Aorta (tissue), 5 donors: ENCODE results near the gene FMN2. TPM values are rescaled to one million over a fixed set of nuclear protein-coding genes. Genes with fewer than 3 reads are reported as not detected.

Experiments used
- ATAC-seq: fragments of 200-7000 bp; cut with Tn5 transposase; one replicate; pipeline ENCODE4 v1.9.1; 2022; ENCODE audit warnings: moderate library complexity; ENCODE audit not compliant: low FRiP score
- DNase-seq, 2 donors: peaks; one replicate each; pipeline ENCODE4 v3.0.0-alpha.2; 2020
- H3K27ac ChIP-seq, 2 donors: one replicate each; pipeline ENCODE4 v1.5.1; 2013; ENCODE audit warnings: low read length in 2 of 2, mild to moderate bottlenecking in 2 of 2, moderate library complexity in 2 of 2, control low read depth in 1 of 2, inconsistent platforms in 1 of 2, low read depth in 1 of 2
- H3K27me3 ChIP-seq, 2 donors: one replicate each; pipeline ENCODE4 v1.6.1; 2013; ENCODE audit warnings: control low read depth in 1 of 2, low read length in 1 of 2, mild to moderate bottlenecking in 1 of 2, moderate library complexity in 1 of 2; ENCODE audit not compliant: insufficient read depth in 2 of 2, control insufficient read depth in 1 of 2
- H3K36me3 ChIP-seq, 2 donors: one replicate each; pipeline ENCODE4 v1.6.1; 2013; ENCODE audit warnings: control low read depth in 1 of 2, low read length in 1 of 2, mild to moderate bottlenecking in 1 of 2; ENCODE audit not compliant: insufficient read depth in 2 of 2, control insufficient read depth in 1 of 2
- H3K4me1 ChIP-seq, 2 donors: one replicate each; pipeline ENCODE4 v1.6.1; 2013; ENCODE audit warnings: low read length in 2 of 2, control low read depth in 1 of 2, mild to moderate bottlenecking in 1 of 2, moderate library complexity in 1 of 2; ENCODE audit not compliant: insufficient read depth in 2 of 2, control insufficient read depth in 1 of 2
- H3K4me3 ChIP-seq, 2 donors: one replicate each; pipeline ENCODE4 v1.5.1; 2013; ENCODE audit warnings: low read length in 2 of 2, control low read depth in 1 of 2, mild to moderate bottlenecking in 1 of 2
- H3K9me3 ChIP-seq: one replicate; pipeline ENCODE4 v1.6.1; 2013; ENCODE audit warnings: mild to moderate bottlenecking, low read length; ENCODE audit not compliant: control insufficient read depth
- WGBS, 2 donors: extraction: QIAGEN DNeasy Blood & Tissue Kit; methylation state at CpG; one replicate each; pipeline ENCODE4 v1.1.7; 2013; 5-methylcytosine and 5-hydroxymethylcytosine counted together
- intact Hi-C, 2 donors: fragments of 100-400 bp; cut with DNase I; formaldehyde crosslinking; loops; one replicate each; pipeline versions ENCODE4 v1.14.2 to v1.15.0; 2022
- polyA plus RNA-seq, 2 donors: library from polyadenylated mRNA; stranded (reverse); fragments of 200-250 nt; gene quantifications; one replicate each; pipeline ENCODE4 v1.2.3, GENCODE V29; 2013
- total RNA-seq, 2 donors: library from RNA; stranded (reverse); fragmentation: NEBNext Ultra II Directional; extraction: Animal tissue kit (Norgen Biotek cat#: 25700); gene quantifications; one replicate each; pipeline ENCODE4 v1.2.1, GENCODE V29; 2021
- donor health status: healthy with polysubstance abuse.
- donor health status: Bipolar disorder and iron deficiency.
- donor health status: DM: no; HTN: no; CAD: no.
- donor health status: DM: no; HTN: no; CAD: no.
- donor health status: DM: yes; HTN: yes; CAD: no.

FMN2 gene
- total and polyA plus RNA-seq, 4 donors, result 0.10 to 1.1 (median 0.91) TPM

GRCh38 chr1:240492832-240493440, 401.3 kb downstream of the FMN2 start:
- DNase-seq (no peak), ATAC-seq (no peak)
- Histone ChIP-seq H3K27ac (no peak overlapping the region), H3K4me1 (no peaks in the 10 kb centered on the region), H3K36me3 (no peaks in the 10 kb centered on the region), H3K27me3 (peaks cover 0 to 2% of the 10 kb centered on the region in 2 donors), H3K4me3 (no peak overlapping the region), H3K9me3 (peaks cover 1% of the 10 kb centered on the region)
- WGBS, 2 donors, result 53 to 54% methylated on average over 52 of the region's 52 CpGs
- intact Hi-C loops, result no loop called here

- no peaks in the 10 kb centered on the region for H3K27me3 ChIP-seq
- H3K27ac ChIP-seq, result no peak overlapping the region
- no peaks in the 10 kb centered on the region for H3K4me1 ChIP-seq
- no peak for DNase-seq
- 77 to 80% methylated on average over 4 of the region's 4 CpGs for WGBS, 2 donors
- H3K9me3 ChIP-seq, result peaks cover 1% of the 10 kb centered on the region
- no peaks in the 10 kb centered on the region for H3K36me3 ChIP-seq
- no peak overlapping the region for H3K4me3 ChIP-seq
- intact Hi-C loops, result no loop called here
- ATAC-seq, result no peak
Measured at GRCh38 chr1:240495601-240496000, 403.9 kb downstream of the FMN2 start.

GRCh38 chr1:240496356-240496755, 404.7 kb downstream of the FMN2 start:
- no peaks in the 10 kb centered on the region for H3K27me3 ChIP-seq
- intact Hi-C loops, result no loop called here
- H3K9me3 ChIP-seq, result peaks cover 1% of the 10 kb centered on the region
- H3K36me3 ChIP-seq, result no peaks in the 10 kb centered on the region
- no peak overlapping the region for H3K4me3 ChIP-seq
- DNase-seq (no peak), ATAC-seq (no peak)
- H3K4me1 ChIP-seq, result no peaks in the 10 kb centered on the region
- no peak overlapping the region for H3K27ac ChIP-seq
- WGBS, 2 donors, result 92 to 94% methylated on average over 7 of the region's 7 CpGs

GRCh38 chr1:240496941-240497340, 405.3 kb downstream of the FMN2 start:
- WGBS, 2 donors, result 90 to 94% methylated on average over 5 of the region's 5 CpGs
- no peaks in the 10 kb centered on the region for H3K27me3 ChIP-seq
- H3K27ac ChIP-seq, result no peak overlapping the region
- peaks cover 1% of the 10 kb centered on the region for H3K9me3 ChIP-seq
- no peak overlapping the region for H3K4me3 ChIP-seq
- ATAC-seq (no peak), DNase-seq (no peak)
- no peaks in the 10 kb centered on the region for H3K36me3 ChIP-seq
- intact Hi-C loops, result no loop called here
- no peaks in the 10 kb centered on the region for H3K4me1 ChIP-seq

GRCh38 chr1:240497908-240498307, 406.2 kb downstream of the FMN2 start:
- Histone ChIP-seq H3K4me3 (no peak overlapping the region), H3K27ac (no peak overlapping the region), H3K27me3 (no peaks in the 10 kb centered on the region), H3K4me1 (no peaks in the 10 kb centered on the region), H3K9me3 (peaks cover 2% of the 10 kb centered on the region), H3K36me3 (no peaks in the 10 kb centered on the region)
- intact Hi-C loops, result no loop called here
- ATAC-seq (no peak), DNase-seq (no peak)
- WGBS, 2 donors, result 71 to 73% methylated on average over 4 of the region's 4 CpGs

- Histone ChIP-seq H3K27me3 (no peaks in the 10 kb centered on the region), H3K4me3 (no peak overlapping the region), H3K27ac (no peak overlapping the region), H3K36me3 (no peaks in the 10 kb centered on the region), H3K9me3 (peaks cover 1% of the 10 kb centered on the region), H3K4me1 (no peaks in the 10 kb centered on the region)
- DNase-seq (no peak), ATAC-seq (no peak)
- intact Hi-C loops, result no loop called here
- 92 to 94% methylated on average over 8 of the region's 8 CpGs for WGBS, 2 donors
Measured at GRCh38 chr1:240498335-240498734, 406.7 kb downstream of the FMN2 start.

GRCh38 chr1:240499012-240499411, 407.3 kb downstream of the FMN2 start:
- Histone ChIP-seq H3K27me3 (no peaks in the 10 kb centered on the region), H3K27ac (no peak overlapping the region), H3K36me3 (no peaks in the 10 kb centered on the region), H3K9me3 (peaks cover 1% of the 10 kb centered on the region), H3K4me3 (no peak overlapping the region), H3K4me1 (no peaks in the 10 kb centered on the region)
- DNase-seq (no peak), ATAC-seq (no peak)
- intact Hi-C loops, result no loop called here
- WGBS, 2 donors, result 65 to 77% methylated on average over 2 of the region's 2 CpGs

GRCh38 chr1:240500647-240501046, 409.0 kb downstream of the FMN2 start:
- Histone ChIP-seq H3K27me3 (no peaks in the 10 kb centered on the region), H3K4me3 (no peak overlapping the region), H3K9me3 (peaks cover 1% of the 10 kb centered on the region), H3K36me3 (no peaks in the 10 kb centered on the region), H3K27ac (no peak overlapping the region), H3K4me1 (no peaks in the 10 kb centered on the region)
- DNase-seq, result no peak
- 77 to 85% methylated on average over 4 of the region's 4 CpGs for WGBS, 2 donors
- ATAC-seq, result no peak
- intact Hi-C loops, result no loop called here

- intact Hi-C loops, result no loop called here
- no peak overlapping the region for H3K4me3 ChIP-seq
- no peak overlapping the region for H3K27ac ChIP-seq
- H3K36me3 ChIP-seq, result no peaks in the 10 kb centered on the region
- no peaks in the 10 kb centered on the region for H3K27me3 ChIP-seq
- DNase-seq (no peak), ATAC-seq (no peak)
- 62 to 71% methylated on average over 2 of the region's 2 CpGs for WGBS, 2 donors
- peaks cover 1% of the 10 kb centered on the region for H3K9me3 ChIP-seq
- H3K4me1 ChIP-seq, result no peaks in the 10 kb centered on the region
Measured at GRCh38 chr1:240501115-240501514, 409.4 kb downstream of the FMN2 start.
